Epithelial cell of proximal tubule (primary cell): ENCODE results near the gene NTN1. TPM values are rescaled to one million over a fixed set of nuclear protein-coding genes. Genes with fewer than 3 reads are reported as not detected.

Experiments
- DNase-seq: peaks from one replicate; pipeline ENCODE4 v3.0.0-alpha.2; 2011; ENCODE audit warnings: low read depth
- H3K4me3 ChIP-seq: 2 replicates; pipeline ENCODE4 v1.5.1; 2011; ENCODE audit warnings: low read depth, mild to moderate bottlenecking, low read length
- CTCF ChIP-seq: conservative IDR thresholded peaks from 2 replicates; pipeline ENCODE4 v1.5.1; 2012; ENCODE audit warnings: low read depth, mild to moderate bottlenecking, low read length
- total RNA-seq: library from RNA; depleted of rRNA; stranded (reverse); fragments of >200 nt; gene quantifications from 2 replicates; pipeline ENCODE4 v1.2.3, GENCODE V29; 2015

NTN1 gene
- total RNA-seq, 1 donor from 2014 or later = 1.3 TPM

- DNase-seq = no peak
- H3K4me3 ChIP-seq = no peak overlapping the region
- no peak for TF ChIP-seq CTCF
These were observed 141.1 kb downstream of the NTN1 start for GRCh38 chr17:9162275-9162985.

- DNase-seq = no peak
- no peak overlapping the region for H3K4me3 ChIP-seq
- TF ChIP-seq CTCF = no peak
These were observed 145.5 kb downstream of the NTN1 start for GRCh38 chr17:9166788-9167187.

GRCh38 chr17:9167379-9167778 lies 146.1 kb downstream of the NTN1 start:
- H3K4me3 ChIP-seq = no peak overlapping the region
- no peak for DNase-seq
- no peak for TF ChIP-seq CTCF

- no peak for TF ChIP-seq CTCF
- H3K4me3 ChIP-seq = no peak overlapping the region
- DNase-seq = no peak
These were observed 147.8 kb downstream of the NTN1 start for GRCh38 chr17:9169116-9169515.

- H3K4me3 ChIP-seq = no peak overlapping the region
- no peak for DNase-seq
- no peak for TF ChIP-seq CTCF
These were observed 149.0 kb downstream of the NTN1 start for GRCh38 chr17:9170336-9170735.

GRCh38 chr17:9170853-9171252 lies 149.5 kb downstream of the NTN1 start:
- H3K4me3 ChIP-seq = no peak overlapping the region
- no peak for DNase-seq
- no peak for TF ChIP-seq CTCF

GRCh38 chr17:9173386-9173983 lies 152.2 kb downstream of the NTN1 start:
- TF ChIP-seq CTCF = no peak
- H3K4me3 ChIP-seq = no peak overlapping the region
- DNase-seq = no peak
